ENCODE data around the gene CDON. TPM values are rescaled to one million over a fixed set of nuclear protein-coding genes. Genes with fewer than 3 reads are reported as not detected.
"Not testable (repeated sequence)": the region's sequence is repeated elsewhere in the genome, so short reads cannot be mapped to it uniquely, and the experiment has no call there.

The CDON gene
- total RNA-seq, 1 donor from 2014 or later = 35.2 TPM

- DNase-seq = no peak
Observed at GRCh38 chr11:125995313-125995712, 67.4 kb downstream of the CDON start.

GRCh38 chr11:125994509-125994908 is 68.2 kb downstream of the CDON start:
- DNase-seq = no peak

- DNase-seq = no peak
Observed at GRCh38 chr11:125992893-125993292, 69.8 kb downstream of the CDON start.

GRCh38 chr11:125990244-125990643 is 72.4 kb downstream of the CDON start:
- DNase-seq = peak; percentile 51

GRCh38 chr11:125987066-125987641 is 75.5 kb downstream of the CDON start:
- no peak for DNase-seq

- DNase-seq = not testable (repeated sequence)
Observed at GRCh38 chr11:125985956-125986355, 76.7 kb downstream of the CDON start.

GRCh38 chr11:125982348-125982730 is 80.3 kb downstream of the CDON start:
- no peak for DNase-seq

- no peak for DNase-seq
Observed at GRCh38 chr11:125980436-125980835, 82.2 kb downstream of the CDON start.

GRCh38 chr11:125979511-125979910 is 83.2 kb downstream of the CDON start:
- DNase-seq = no peak

- DNase-seq = no peak
Observed at GRCh38 chr11:125978778-125979407, 83.8 kb downstream of the CDON start.

- no peak for DNase-seq
Observed at GRCh38 chr11:125978181-125978716, 84.4 kb downstream of the CDON start.

GRCh38 chr11:125977333-125977732 is 85.3 kb downstream of the CDON start:
- no peak for DNase-seq

GRCh38 chr11:125976156-125976555 is 86.5 kb downstream of the CDON start:
- DNase-seq = no peak

- no peak for DNase-seq
Observed at GRCh38 chr11:125975634-125976033, 87.0 kb downstream of the CDON start.

GRCh38 chr11:125974284-125974683 is 88.4 kb downstream of the CDON start:
- no peak for DNase-seq

- DNase-seq = no peak
Observed at GRCh38 chr11:125971618-125972017, 91.0 kb downstream of the CDON start.

GRCh38 chr11:125968354-125968753 is 94.3 kb downstream of the CDON start:
- no peak for DNase-seq

- DNase-seq = no peak
Observed at GRCh38 chr11:125967515-125967914, 95.2 kb downstream of the CDON start.

GRCh38 chr11:125960771-125961170 is 101.9 kb downstream of the CDON start:
- DNase-seq = no peak

GRCh38 chr11:125959931-125960330 is 102.7 kb downstream of the CDON start:
- DNase-seq = no peak

- DNase-seq = no peak
Observed at GRCh38 chr11:125959511-125959910, 103.2 kb downstream of the CDON start.

GRCh38 chr11:125958872-125959400 is 103.7 kb downstream of the CDON start:
- DNase-seq = no peak

- DNase-seq = no peak
Observed at GRCh38 chr11:125957618-125958332, 104.9 kb downstream of the CDON start.
